GM21737 (cell line): Measurements from ENCODE around the gene FBXO9.

Experiments used
- ATAC-seq: cut with Tn5 transposase; IDR thresholded peaks from one replicate; pipeline ENCODE4 v1.9.1; 2021; ENCODE audit warnings: mild to moderate bottlenecking, moderate library complexity; ENCODE audit not compliant: unreplicated experiment

Gene FBXO9

DNA sequence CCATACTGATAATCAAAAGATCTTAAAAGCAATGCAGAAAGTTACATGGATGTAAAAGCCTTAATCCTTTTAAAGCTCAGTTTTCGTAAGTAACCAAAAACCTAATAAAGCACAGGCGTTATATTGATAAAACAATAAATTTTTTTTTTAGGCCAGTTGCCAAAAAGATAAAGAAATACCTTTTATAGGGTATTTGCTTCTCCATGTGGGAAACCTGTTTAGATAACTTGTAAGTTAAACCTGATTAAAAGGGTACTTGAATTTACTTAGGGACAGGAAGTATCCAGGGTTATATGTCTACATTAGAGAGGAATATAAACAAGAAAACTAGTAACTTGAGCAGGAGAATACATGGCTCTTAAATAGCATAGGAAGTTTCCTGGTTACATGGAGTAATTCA, 21.1 kb downstream of the FBXO9 start:
- ATAC-seq = no peak

DNA sequence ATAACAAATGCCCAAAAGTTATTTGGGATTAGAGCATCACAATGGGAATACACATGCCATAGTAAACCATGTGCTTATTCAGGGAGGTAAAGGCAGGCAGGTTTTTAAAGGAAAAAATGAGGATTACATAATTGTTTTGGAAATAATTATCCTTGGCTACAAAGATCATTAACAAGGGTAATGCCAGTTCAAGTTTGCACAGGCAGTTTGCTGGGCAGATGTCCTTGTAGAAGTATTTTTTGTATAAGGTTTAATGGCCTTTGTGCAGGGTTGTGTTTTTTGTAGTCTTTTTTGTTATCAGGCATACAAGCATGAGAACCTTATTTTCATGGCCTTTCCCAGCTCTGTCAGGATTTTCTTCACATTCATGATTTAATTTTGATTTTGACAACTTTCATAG, 24.7 kb downstream of the FBXO9 start:
- no peak for ATAC-seq

DNA sequence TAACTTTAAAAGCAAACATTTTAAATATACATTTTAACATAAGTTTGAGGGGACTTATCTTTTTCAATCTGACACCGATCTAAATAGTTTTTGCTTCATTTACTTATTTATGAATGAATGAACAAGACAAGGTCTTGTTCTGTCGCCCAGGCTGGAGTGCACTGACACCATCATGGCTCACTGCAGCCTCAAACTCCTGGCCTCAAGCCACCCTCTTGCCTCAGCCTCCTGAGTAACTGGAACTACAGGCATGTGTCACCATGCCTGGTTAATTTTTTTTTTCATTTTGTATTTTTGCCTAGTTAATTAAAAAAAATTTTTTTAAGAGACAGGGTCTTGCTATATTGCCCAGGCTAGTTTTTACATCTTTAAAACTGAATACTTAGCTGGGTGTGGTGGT, 25.4 kb downstream of the FBXO9 start:
- ATAC-seq = no peak

DNA sequence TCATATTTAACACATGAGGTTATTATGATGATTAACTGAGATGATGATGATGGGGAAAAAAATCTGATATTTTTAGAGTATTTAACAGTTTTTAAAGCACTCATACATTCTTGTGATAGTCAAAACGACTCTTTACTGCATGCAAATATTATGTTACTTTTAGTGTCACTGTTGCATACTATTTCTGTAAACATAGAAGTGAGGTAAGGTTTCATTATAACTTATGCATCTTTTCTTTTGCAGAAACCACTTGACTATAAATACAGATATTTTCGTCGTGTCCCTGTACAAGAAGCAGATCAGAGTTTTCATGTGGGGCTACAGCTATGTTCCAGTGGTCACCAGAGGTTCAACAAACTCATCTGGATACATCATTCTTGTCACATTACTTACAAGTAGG, 30.1 kb downstream of the FBXO9 start:
- no peak for ATAC-seq

DNA sequence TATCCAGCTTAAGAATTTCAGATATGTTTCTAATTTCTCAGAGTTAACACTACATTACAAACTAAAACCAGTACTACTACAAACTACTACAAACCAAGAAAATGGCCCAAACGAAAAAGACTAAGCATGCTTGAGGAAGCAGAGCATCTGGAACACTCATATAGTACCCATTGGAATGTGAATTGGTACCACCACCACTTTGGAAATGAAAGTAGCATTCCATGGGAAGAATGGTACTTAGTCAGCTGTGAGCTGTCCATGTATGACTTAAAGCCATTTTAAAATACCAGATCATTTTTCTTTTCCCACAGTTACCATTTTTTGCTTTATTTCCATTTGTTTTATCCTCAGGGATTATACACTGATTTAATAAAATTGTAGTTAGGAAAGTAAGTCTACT, 30.5 kb downstream of the FBXO9 start:
- ATAC-seq = no peak

DNA sequence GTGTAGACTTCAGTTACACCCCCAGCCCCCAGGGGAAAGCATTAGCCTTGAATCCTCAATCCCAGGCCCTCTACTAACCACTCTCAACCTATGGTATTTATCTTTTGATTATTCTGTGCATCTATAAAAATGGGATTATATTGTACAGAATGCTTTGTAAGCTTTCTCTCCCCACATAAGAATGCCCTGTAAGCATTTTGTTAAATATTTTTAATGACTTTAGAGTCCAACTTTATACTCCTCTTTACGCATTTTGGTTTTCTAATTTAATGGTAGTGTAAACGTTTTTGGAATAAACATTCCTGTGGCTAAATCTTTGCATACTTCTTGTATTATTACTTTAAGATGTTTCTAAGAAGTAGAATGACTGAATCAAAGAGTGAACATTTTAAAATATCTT, 35.4 kb downstream of the FBXO9 start:
- ATAC-seq = no peak

DNA sequence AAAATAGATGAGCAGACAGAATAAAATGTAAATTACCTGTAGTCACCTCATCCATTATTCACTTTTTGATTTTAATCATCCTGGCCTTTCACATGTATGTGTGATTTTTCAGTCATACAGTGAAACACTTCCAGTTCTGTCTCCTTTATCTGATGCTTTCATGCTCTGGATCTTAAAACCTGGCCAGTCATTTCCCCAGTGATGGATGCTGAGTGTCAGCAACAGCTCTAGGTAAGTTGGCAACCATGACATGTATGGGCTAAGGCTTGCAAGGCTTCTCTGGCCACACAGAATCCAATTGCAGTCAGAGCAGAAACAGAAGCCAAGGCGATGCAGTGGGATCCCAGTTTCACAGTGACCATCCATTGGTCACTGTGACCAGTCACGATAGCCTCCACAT, 35.8 kb downstream of the FBXO9 start:
- no peak for ATAC-seq

DNA sequence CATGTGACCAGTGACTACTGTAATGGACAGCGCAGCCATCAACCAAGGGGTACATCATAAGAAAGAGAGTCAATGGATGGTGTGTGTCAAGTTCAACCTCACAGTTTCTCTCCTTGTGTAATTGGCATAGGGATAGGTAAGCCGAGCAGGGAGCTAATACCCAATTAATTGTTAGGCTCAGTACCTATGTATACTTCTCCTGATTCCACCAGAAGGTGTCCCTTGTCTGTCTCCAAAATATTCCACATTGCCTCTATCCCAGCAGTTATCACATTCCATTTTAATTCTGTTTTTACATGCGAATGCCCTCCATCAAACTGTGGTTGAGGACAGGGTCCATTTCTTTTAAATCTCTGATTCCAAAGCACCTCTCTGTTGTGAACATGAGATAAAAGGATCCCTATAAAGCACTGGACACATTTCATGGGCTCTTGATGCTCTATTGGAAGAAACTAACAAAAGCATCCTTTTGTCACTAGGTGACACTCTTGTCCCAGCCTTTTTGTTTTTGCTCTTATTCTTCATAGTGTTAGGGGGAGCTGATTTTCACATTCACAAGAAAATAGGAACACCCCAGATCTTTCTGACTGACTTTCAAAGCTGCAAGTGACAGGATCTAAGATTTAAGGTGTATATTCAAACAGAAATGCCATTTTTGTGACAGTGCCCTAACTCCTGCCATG, 38.9 kb downstream of the FBXO9 start:
- no peak for ATAC-seq

DNA sequence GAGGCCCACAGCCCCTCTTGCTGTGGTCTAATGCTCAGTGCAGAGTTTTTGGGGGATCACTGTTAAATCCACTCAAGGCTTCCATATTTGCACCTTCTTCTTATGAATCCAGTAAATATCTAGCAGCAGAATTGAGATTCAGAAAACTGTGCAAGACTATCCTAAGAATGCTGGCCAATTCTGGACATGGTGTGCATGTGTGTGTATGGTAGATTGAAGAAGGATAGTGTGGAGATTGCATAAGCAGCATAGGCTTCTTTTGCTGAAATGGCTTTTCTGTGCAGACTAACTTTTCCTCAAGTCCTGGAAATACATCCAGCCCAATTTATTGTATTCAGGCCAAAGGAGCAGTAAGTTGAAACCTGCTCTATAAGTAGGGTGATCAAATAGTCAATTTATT, 39.7 kb downstream of the FBXO9 start:
- no peak for ATAC-seq

DNA sequence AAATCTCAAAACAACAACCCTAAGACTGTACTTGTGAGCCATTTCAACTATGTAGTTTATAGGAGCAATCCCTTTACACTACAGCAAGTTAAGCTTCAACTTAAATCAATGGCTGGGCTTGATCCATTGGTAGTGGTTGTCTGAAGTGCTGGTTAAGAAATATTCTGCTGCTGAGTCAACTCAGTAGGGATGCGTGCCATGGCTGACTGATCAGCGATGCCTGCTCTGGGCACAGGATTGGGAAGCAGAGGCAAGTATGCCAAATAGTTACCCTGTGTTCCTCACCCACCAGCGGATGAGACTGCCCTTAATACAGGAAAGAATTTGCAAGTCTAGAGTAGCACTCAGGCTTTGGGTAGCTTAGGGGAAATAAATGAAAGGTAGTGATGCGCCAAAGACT, 41.9 kb downstream of the FBXO9 start:
- ATAC-seq = no peak

DNA sequence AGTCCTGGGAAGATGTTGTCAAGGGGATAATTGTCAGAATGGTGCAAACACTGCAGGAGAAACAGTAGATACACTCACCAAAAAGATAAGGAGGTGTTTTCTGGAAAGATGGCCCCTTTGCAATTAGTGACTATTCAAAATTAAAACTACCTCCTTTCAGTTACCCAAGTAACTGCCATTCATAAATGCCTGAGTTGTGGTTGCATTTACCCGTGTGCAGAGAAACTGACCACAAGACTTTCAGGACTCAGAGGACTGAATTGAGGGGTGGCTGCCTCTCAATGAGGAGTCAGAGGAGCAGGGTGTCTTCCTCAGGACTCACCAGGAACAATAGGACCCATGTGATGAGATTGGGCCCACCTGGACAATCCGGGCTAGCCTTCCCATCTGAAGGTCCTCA, 44.4 kb downstream of the FBXO9 start:
- ATAC-seq = no peak

DNA sequence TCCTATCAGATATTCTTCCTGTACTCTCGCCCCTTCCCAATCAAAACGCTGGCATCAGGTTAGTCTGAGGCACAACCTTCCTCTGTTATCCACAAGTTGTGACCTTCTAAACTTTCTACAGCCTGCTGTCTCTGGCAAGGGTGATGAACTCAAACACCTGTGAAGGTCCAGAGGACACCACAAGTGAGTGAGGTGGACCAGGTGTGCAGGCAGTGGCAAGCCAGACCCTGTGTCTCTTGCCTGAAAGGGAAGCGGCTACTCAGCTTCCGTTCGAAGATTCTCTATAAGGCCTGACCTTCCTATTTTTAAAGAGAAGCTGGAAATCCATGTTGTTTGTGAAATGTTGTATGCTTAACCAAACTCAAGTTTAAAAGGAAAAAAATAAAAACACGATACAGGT, 46.7 kb downstream of the FBXO9 start:
- no peak for ATAC-seq

DNA sequence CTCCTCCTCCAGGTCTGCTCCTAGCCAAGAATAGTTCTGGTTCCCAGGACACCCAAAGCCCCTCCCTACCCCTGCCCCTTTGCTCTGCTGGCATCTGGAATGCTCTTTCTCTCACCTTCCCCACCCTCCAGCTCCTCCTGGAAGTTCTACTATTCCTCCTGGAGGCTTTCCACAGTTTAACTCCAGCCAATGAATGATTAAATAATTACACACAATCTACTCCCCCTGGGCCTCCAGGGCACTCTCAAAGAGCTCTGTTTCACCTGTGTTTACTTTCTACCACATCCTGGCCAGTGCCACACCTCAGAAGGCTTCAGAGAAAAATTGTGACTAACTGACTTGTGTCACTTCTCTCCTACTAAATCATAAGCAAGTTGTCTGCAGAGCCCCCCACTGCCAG, 47.2 kb downstream of the FBXO9 start:
- ATAC-seq = no peak

DNA sequence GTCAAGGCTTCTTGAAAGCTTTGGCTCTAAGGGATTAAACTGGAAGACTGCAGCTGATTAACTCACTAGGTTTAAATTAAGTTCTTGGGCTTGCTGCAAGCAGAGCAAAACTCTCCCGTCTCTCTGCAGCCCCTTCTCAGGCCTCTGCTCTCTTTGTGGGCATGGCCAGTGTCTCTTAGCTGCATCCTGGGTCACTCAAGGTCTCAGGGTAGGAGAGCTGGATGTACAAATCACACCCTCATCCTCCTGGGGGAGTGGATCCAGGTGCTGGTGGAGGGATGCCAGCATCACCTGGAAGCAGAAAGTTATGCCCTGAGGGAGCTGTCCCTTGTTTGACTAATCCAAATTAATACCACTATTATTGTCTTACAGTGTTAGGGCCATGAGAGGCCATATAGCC, 47.7 kb downstream of the FBXO9 start:
- no peak for ATAC-seq

DNA sequence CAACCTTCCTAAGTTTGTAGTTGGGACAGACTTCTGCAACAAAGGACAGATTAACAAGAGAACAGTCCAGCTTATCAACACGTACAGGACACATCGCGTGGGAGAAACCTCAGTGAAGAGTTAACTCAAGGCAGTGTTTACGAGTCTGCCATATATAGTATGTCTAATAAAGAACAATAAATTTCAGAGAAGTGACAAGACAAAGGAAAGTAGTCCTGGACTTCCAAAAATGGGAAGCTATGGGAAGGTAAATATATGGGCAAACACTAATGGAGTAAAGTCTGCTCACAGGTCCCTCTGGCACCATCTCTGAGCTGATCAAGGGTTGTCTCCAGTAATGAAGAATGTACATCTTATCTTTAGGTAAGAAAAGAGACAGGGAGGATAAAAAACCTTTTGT, 48.5 kb downstream of the FBXO9 start:
- ATAC-seq = no peak

DNA sequence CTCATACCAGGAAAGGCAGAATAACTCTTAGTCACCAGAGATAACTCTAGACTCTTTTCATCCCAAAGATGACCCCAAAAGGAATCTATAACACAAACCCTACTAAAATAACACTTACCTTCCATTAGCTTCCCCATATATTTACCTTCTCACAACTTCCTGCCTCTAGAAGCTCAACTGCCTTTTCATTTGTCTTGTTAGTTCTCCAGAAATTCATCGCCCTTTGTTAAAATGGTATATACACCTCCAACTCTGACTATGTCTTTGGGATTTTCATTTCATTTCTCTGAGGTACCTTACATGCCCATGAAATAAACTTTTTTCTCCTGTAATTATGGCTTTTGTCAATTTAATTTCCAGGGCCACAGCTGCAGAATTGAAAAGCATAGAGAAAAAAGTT, 49.9 kb downstream of the FBXO9 start:
- no peak for ATAC-seq

DNA sequence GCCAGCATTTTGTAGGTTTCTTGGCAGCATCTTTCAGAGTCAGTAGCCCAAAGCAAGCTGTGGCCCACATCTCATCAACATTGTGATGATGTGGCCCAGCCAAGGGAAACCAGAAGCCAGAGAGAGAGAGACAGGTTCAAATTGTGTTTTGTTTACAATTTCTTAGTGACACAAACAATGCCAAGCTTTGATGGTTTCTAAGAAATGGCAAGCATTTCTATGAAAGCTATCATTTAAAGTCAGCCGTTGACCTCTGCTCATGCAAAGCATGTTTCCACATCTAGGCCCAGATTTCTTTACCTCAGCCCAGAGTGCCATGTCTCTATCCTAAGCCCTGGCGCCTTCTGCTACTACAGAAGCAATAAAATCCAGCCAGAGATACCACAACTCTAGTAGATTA, 50.5 kb downstream of the FBXO9 start:
- no peak for ATAC-seq

DNA sequence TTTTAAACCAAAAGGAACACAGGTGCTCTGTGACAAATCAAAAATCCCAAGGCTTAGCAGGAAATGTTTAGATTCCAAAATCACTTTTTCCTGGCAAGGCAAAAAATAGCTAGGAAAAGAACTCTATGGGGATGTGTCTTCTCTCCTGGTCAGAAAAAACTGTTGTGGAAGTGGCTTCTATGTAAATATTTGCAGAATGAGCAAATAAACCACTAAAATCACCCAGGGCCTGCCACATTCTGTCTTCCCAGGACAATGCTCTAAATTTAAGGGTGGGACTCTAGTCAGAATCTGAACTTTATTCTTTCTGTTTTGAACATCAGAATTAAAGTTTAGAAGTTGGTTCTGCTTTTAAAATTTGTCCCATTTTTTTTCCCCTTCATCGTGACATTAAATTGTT, 54.1 kb downstream of the FBXO9 start:
- ATAC-seq = no peak

DNA sequence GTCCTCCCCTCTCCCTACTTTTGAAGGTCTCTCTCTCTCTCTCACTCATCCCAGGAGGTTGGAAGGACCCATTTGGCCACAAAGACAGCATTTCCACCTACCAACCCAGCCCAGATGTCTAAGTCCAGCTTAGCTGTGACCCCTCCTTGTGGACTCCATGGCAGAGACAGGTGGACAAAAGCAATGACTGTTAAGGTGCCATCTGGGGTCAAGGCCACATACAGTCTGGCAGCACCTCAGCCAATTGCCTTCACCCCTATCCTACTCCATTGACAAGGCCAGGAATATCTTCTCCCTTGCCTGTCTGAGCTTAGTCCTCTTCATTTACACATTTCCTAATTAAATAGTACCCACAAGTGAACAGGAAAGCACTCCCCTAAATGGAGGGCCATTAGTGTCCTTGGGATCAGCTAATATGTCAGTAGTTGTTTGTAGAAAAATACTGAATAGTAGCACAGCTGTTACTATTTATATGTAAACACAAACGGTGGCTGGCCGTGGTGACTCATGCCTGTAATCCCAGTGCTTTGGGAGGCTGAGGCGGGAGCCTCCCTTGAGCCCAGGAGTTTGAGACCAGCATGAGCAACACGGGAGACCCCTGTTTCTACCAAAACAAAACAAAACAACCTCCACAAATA, 54.7 kb downstream of the FBXO9 start:
- no peak for ATAC-seq

DNA sequence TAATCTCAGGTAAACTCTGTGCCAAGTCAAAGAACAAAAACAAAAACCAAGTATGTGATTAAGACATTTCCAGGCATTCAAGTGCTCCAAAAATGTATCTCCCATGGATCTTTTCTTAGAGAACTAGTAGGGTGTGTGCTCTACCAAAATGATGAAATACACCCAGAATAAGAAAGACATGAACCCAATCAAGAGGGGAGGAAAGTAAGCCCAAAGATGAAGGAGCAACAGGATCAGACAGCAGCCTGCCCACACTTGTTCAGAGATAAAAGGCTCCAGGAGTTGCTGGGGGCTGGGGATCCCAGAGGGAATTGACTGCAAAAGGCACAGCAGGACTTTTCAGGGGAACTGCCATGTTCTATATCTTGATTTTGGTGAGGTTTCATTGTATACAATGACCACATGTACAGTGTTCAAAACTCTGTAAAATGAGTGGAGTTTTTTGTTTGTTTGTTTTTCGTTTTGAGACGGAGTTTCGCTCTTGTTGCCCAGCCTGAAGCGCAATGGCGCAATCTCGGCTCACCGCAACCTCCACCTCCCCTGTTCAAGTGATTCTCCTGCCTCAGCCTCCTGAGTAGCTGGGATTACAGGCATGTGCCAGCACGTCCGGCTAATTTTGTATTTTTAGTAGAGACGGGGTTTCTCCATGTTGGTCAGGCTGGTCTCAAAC, 59.1 kb downstream of the FBXO9 start:
- no peak for ATAC-seq

DNA sequence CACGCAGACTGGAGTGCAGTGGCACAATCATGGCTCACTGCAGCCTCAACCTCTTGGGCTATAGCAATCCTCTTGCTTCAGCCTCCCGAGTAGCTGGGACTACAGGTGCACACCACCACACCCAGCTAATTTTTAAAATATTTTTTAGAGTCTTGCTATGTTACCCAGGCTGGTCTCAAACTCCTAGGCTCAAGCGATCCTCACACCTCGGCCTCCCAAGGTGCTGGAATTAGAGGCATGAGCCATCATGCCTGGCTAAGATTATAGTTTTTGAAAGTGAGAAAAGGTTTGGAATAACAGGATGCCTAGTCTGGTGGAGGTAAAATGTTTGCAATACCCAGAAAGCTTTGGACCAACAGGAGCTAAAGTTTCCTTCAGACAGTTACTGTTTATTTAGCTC, 60.1 kb downstream of the FBXO9 start:
- no peak for ATAC-seq

DNA sequence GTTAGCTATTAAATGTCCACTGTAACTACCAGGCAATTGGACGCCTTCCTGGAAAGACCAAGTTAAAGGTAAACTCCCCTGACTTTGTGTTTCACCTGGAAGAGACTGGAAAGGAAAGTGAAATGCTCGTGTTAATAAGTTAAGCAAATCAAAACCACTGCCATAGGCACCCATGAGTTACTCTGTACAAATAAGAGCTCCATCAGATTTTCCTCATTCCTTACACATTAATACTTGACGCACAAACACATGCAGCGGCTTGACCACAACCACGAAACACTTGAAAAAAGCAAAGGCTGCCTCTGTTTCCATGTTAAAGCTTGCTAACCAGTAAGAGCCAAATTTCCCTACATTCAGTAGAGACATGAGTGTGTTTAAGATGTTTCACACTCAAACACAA, 63.6 kb downstream of the FBXO9 start:
- ATAC-seq = no peak
